ENCODE data around the gene EPOP. TPM values are rescaled to one million over a fixed set of nuclear protein-coding genes. Genes with fewer than 3 reads are reported as not detected.

The EPOP gene
- total RNA-seq, 1 experiment from 2014 or later: 37.9 TPM

GRCh38 chr17:38712593-38712992, 37.8 kb upstream of the EPOP start:
- ATAC-seq (no peak), DNase-seq (ENCODE audit: low read depth, low spot score) (no peak)
- ChIA-PET CTCF (no interaction called here), POLR2A (no interaction called here), RAD21 (ENCODE audit: low non-redundant PET in 1 of 2, low total read pairs in 2 of 2, uncharacterized antibody in 2 of 2, unreplicated experiment in 2 of 2) (no interaction called here)
- Histone ChIP-seq H2AFZ (ENCODE audit: low read depth, low read length, poor library complexity, severe bottlenecking) (no peak overlapping the region), H3K9me2 (ENCODE audit: insufficient read depth) (no peaks in the 10 kb centered on the region), H3K9me3 (ENCODE audit: control insufficient read depth in 1 of 2, insufficient read depth in 1 of 2, low read depth in 1 of 2, low read length in 2 of 2) (no peaks in the 10 kb centered on the region), H4K20me1 (ENCODE audit: insufficient read depth) (no peaks in the 10 kb centered on the region), H3K79me2 (ENCODE audit: insufficient read depth, low read length) (peaks cover 16% of the 10 kb centered on the region), H3K36me3 (ENCODE audit: control insufficient read depth in 1 of 2, insufficient read depth in 2 of 2, low read length in 2 of 2) (peaks cover 25 to 38% of the 10 kb centered on the region in 2 experiments; a peak in 3 of 4 replicates), H3K4me1 (ENCODE audit: control insufficient read depth in 1 of 2, insufficient read depth in 2 of 2, low read length in 2 of 2) (peaks cover 0 to 6% of the 10 kb centered on the region in 2 experiments; a peak in 1 of 4 replicates), H3K27me3 (ENCODE audit: insufficient read depth, low read length) (no peaks in the 10 kb centered on the region), H3K27ac (ENCODE audit: low read depth, low read length) (no peak overlapping the region), H3K9ac (ENCODE audit: low read length) (no peak overlapping the region), H3K4me2 (ENCODE audit: low read length) (no peak overlapping the region), H3K4me3 (replicated peaks in 1 of 2; ENCODE audit: low read depth in 1 of 2, low read length in 2 of 2) (no peak overlapping the region)
- no peak for TF ChIP-seq YY1 (IDR thresholded peaks at IDR 0.05; ENCODE audit: extremely low read depth, insufficient replicate concordance, low read depth, low read length)
- no peak for TF ChIP-seq POLR2A (IDR thresholded peaks at IDR 0.05; ENCODE audit: borderline replicate concordance, extremely low read depth, insufficient read depth, insufficient read length)
- no peak for TF ChIP-seq SRF (IDR thresholded peaks at IDR 0.05; ENCODE audit: low read depth)
- TF ChIP-seq SP1 (IDR thresholded peaks at IDR 0.05; ENCODE audit: low read depth): no peak
- TF ChIP-seq EGR1 (IDR thresholded peaks at IDR 0.05; ENCODE audit: low read depth): no peak
- TF ChIP-seq TCF7L2 (IDR thresholded peaks at IDR 0.05; ENCODE audit: borderline replicate concordance, extremely low read depth, insufficient read depth, insufficient read length): no peak
- no peak for TF ChIP-seq ZBTB33 (IDR thresholded peaks at IDR 0.05; ENCODE audit: extremely low read depth, insufficient replicate concordance, low read length)
- TF ChIP-seq SIN3A (IDR thresholded peaks at IDR 0.05; ENCODE audit: low read depth): no peak
- no peak for TF ChIP-seq CTCF (IDR thresholded peaks at IDR 0.05 in 2 of 3, conservative IDR thresholded peaks at IDR 0.05 in 1 of 3; ENCODE audit: borderline replicate concordance in 1 of 3, insufficient read depth in 1 of 3, low read depth in 2 of 3, low read length in 2 of 3)
- no peak for TF ChIP-seq EZH2phosphoT487 (IDR thresholded peaks at IDR 0.05; ENCODE audit: borderline replicate concordance)
- no peak for TF ChIP-seq ELF1 (IDR thresholded peaks at IDR 0.05; ENCODE audit: borderline replicate concordance, low read depth)
- TF ChIP-seq CBX3 (IDR thresholded peaks at IDR 0.05; ENCODE audit: low read depth): no peak
- no peak for TF ChIP-seq RAD21 (IDR thresholded peaks at IDR 0.05; ENCODE audit: low read depth)
- no peak for TF ChIP-seq ZNF274 (IDR thresholded peaks at IDR 0.05; ENCODE audit: low read depth, low read length)
- TF ChIP-seq ATF3 (IDR thresholded peaks at IDR 0.05): no peak
- no peak for TF ChIP-seq JUND (IDR thresholded peaks at IDR 0.05)
- no peak for TF ChIP-seq EZH2 (IDR thresholded peaks at IDR 0.05)
- no peak for TF ChIP-seq POLR2AphosphoS5 (IDR thresholded peaks at IDR 0.05; ENCODE audit: low read depth, low read length)
- no peak for TF ChIP-seq FOSL1 (IDR thresholded peaks at IDR 0.05; ENCODE audit: low read depth)
- no TSS peak for BruUV-seq (replicated peaks)
- intact Hi-C loops (cut with micrococcal nuclease): no loop called here
